Ovary (tissue), 9 donors: ENCODE results near the gene CDAN1. TPM values are rescaled to one million over a fixed set of nuclear protein-coding genes. Genes with fewer than 3 reads are reported as not detected.

Source experiments
- DNase-seq, 5 donors: peaks; one replicate each; pipeline ENCODE4 v3.0.0-alpha.2; 2019 to 2020
- H3K27ac ChIP-seq, 2 donors: fragments of 200-600 bp; one replicate each; pipeline versions ENCODE4 v1.5.1 to v1.8.0; 2019 to 2022
- H3K27me3 ChIP-seq: fragments of 200-600 bp; one replicate; pipeline ENCODE4 v1.8.0; 2022
- H3K36me3 ChIP-seq: fragments of 200-600 bp; sonication (generic); one replicate; pipeline ENCODE4 v1.5.1; 2019
- H3K4me1 ChIP-seq: one replicate; pipeline ENCODE4 v1.8.1; 2013; ENCODE audit warnings: mild to moderate bottlenecking, moderate library complexity; ENCODE audit not compliant: insufficient read depth
- H3K4me3 ChIP-seq: fragments of 200-600 bp; sonication (generic); one replicate; pipeline ENCODE4 v1.5.1; 2017
- H3K9me3 ChIP-seq, 2 donors: fragments of 200-600 bp in 1 of 2; sonication (generic) in 1 of 2; one replicate each; pipeline versions ENCODE4 v1.5.1 to v1.8.1; 2013 to 2019; ENCODE audit warnings: mild to moderate bottlenecking in 1 of 2, moderate library complexity in 1 of 2
- EP300 ChIP-seq: sonication (generic); formaldehyde crosslinking; IDR thresholded peaks from one replicate; pipeline ENCODE4 v1.6.1; 2017; ENCODE audit warnings: antibody characterized with exemption
- POLR2A ChIP-seq: fragments of 450-650 bp; IDR thresholded peaks from one replicate; pipeline ENCODE4 v1.6.1; 2017; ENCODE audit warnings: antibody characterized with exemption, mild to moderate bottlenecking, moderate library complexity
- WGBS, 3 donors: extraction: QIAGEN DNeasy Blood & Tissue Kit in 1 of 3; methylation state at CpG; one replicate each; pipeline versions ENCODE4 v1.1.5 to v1.1.7; 2013 to 2017; 5-methylcytosine and 5-hydroxymethylcytosine counted together
- intact Hi-C, 4 donors: fragments of 100-400 bp; cut with DNase I; formaldehyde crosslinking; loops; one replicate each; pipeline versions ENCODE4 v1.11.0 to v1.15.1; 2022 to 2023
- polyA plus RNA-seq, 2 donors: library from polyadenylated mRNA; stranded (reverse); fragments of 200-250 nt in 1 of 2; fragments of 350-450 nt in 1 of 2; fragmentation: Illumina TruSeq in 1 of 2; extraction: RNeasy Lipid Tissue Mini Kit (QIAGEN cat#74804) in 1 of 2; gene quantifications; one replicate each; pipeline ENCODE4 v1.2.3, GENCODE V29; 2013 to 2014
- total RNA-seq, 7 donors: library from RNA; depleted of rRNA in 2 of 7; stranded (reverse); fragments of >200 nt in 2 of 7; fragmentation: NEBNext Ultra II Directional in 3 of 7; extraction: Animal tissue kit (Norgen Biotek cat#: 25700) in 3 of 7; gene quantifications; one replicate each; pipeline versions ENCODE4 v1.1.0 to v1.2.4, GENCODE V29; 2016 to 2023
- TF ChIP-seq, protein P1 (sequence below), 3 donors: fragments of 450-650 bp in 2 of 3; fragments of 200-600 bp in 1 of 3; IDR thresholded peaks; one replicate each; pipeline versions ENCODE4 v1.5.1 to v1.8.0; 2016 to 2022; ENCODE audit warnings: antibody characterized with exemption in 3 of 3, mild to moderate bottlenecking in 1 of 3
- donor health status: DM: no; HTN: no; CAD: no; lungs with moderate emphysema.
- donor health status: DM: no; HTN: no; CAD: no.
- donor health status: Bipolar disorder and iron deficiency.
- donor health status: DM: yes; HTN: yes; CAD: no.
- donor health status: DM: no; HTN: no; CAD: no.
- donor health status: DM: yes; HTN: yes; CAD: no.

Gene CDAN1
- total and polyA plus RNA-seq, 9 donors = 7.5 to 50.6 (median 25.9) TPM

DNA sequence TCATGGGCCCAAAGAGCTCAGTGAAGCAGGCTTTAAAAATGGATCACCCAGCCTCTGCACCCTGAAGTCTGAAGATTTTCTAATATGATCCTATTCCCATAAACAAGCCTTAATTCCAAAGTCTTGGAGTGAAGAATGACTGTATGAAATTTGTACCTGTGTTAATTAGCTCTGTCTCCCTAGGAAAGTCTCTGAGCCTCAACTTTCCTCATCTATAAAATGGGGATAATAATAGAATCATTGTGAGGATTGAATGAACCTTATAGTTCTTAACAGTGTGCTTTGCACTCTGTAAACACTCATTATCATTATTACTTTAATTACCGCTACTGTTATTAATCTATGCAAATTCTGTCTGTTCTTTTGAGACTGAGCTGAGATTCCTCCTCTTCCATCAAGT lies 61.9 kb downstream of the CDAN1 start:
- Histone ChIP-seq H3K4me1 (no peaks in the 10 kb centered on the region), H3K9me3 (no peaks in the 10 kb centered on the region), H3K27me3 (no peaks in the 10 kb centered on the region), H3K27ac (no peak overlapping the region), H3K4me3 (no peak overlapping the region), H3K36me3 (no peaks in the 10 kb centered on the region)
- DNase-seq = no peak
- WGBS, 3 donors = 95 to 100% (median 98%) methylated on average over 1 of the region's 1 CpG
- TF ChIP-seq, protein P1, sequence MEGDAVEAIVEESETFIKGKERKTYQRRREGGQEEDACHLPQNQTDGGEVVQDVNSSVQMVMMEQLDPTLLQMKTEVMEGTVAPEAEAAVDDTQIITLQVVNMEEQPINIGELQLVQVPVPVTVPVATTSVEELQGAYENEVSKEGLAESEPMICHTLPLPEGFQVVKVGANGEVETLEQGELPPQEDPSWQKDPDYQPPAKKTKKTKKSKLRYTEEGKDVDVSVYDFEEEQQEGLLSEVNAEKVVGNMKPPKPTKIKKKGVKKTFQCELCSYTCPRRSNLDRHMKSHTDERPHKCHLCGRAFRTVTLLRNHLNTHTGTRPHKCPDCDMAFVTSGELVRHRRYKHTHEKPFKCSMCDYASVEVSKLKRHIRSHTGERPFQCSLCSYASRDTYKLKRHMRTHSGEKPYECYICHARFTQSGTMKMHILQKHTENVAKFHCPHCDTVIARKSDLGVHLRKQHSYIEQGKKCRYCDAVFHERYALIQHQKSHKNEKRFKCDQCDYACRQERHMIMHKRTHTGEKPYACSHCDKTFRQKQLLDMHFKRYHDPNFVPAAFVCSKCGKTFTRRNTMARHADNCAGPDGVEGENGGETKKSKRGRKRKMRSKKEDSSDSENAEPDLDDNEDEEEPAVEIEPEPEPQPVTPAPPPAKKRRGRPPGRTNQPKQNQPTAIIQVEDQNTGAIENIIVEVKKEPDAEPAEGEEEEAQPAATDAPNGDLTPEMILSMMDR (IDR thresholded peaks at IDR 0.05) = no peak
- no peak for TF ChIP-seq POLR2A
- no peak for TF ChIP-seq EP300
- intact Hi-C loops = no loop called here

DNA sequence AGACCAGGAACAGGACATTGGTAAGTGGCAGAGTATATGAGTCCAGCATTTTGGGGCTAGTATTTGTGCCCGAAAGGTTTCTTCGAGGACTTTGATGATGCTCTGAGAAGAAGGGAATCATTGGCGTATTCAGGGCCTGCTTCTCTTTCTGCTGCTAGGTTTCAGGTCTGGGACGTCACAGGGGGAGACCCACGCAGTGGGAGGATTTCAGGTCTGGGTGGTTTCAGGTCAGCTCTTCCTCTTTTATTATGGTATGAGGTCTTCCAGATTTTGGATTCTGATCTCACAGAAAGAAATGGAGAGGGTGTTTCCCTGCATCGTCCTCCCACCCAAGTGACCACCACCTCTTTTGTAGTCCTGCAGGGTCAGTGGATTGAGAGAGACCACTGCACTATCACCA lies 62.5 kb downstream of the CDAN1 start:
- no peaks in the 10 kb centered on the region for H3K4me1 ChIP-seq
- TF ChIP-seq POLR2A = no peak
- no peak for TF ChIP-seq EP300
- TF ChIP-seq, protein P1 (IDR thresholded peaks at IDR 0.05) = no peak
- H3K9me3 ChIP-seq = no peaks in the 10 kb centered on the region
- no peak for DNase-seq
- no peak overlapping the region for H3K27ac ChIP-seq
- 89 to 92% (median 92%) methylated on average over 6 of the region's 6 CpGs for WGBS, 3 donors
- intact Hi-C loops = no loop called here
- H3K36me3 ChIP-seq = no peaks in the 10 kb centered on the region
- no peaks in the 10 kb centered on the region for H3K27me3 ChIP-seq
- no peak overlapping the region for H3K4me3 ChIP-seq

Other genes with a start within 250 kb of the CDAN1 start
- 10 to 100 TPM; 27.5 to 59.0 (median 43.4) TPM for gene ZNF106, start 246.0 kb downstream of the CDAN1 start, total RNA-seq
- 10 to 100 TPM; 12.2 to 44.1 TPM for gene ZNF106, start 246.0 kb downstream of the CDAN1 start, polyA plus RNA-seq
- gene SNAP23, start 241.5 kb downstream of the CDAN1 start, total RNA-seq = 10 to 100 TPM; 37.9 to 58.9 (median 53.0) TPM
- 10 to 100 TPM; 39.3 to 93.0 TPM for gene SNAP23, start 241.5 kb downstream of the CDAN1 start, polyA plus RNA-seq
- 10 to 100 TPM; 13.2 to 28.7 (median 17.7) TPM for gene LRRC57, start 188.3 kb downstream of the CDAN1 start, total RNA-seq
- 10 to 100 TPM in 1 of 2 donors, 1 to 10 TPM in 1; 7.9 to 19.2 TPM for gene LRRC57, start 188.3 kb downstream of the CDAN1 start, polyA plus RNA-seq
- gene HAUS2, start 188.3 kb downstream of the CDAN1 start, total RNA-seq = 10 to 100 TPM; 11.1 to 22.9 (median 17.8) TPM
- 10 to 100 TPM; 13.2 to 18.7 TPM for gene HAUS2, start 188.3 kb downstream of the CDAN1 start, polyA plus RNA-seq
- gene STARD9, start 161.5 kb downstream of the CDAN1 start, total RNA-seq = 10 to 100 TPM; 14.8 to 40.3 (median 29.8) TPM
- gene STARD9, start 161.5 kb downstream of the CDAN1 start, polyA plus RNA-seq = 10 to 100 TPM; 11.3 to 13.8 TPM
- gene TTBK2, start 183.7 kb upstream of the CDAN1 start, total RNA-seq = 10 to 100 TPM; 18.1 to 28.7 (median 23.2) TPM
- 1 to 10 TPM; 5.2 to 6.7 TPM for gene TTBK2, start 183.7 kb upstream of the CDAN1 start, polyA plus RNA-seq